Body of pancreas (tissue), 4 donors: Measurements from ENCODE around the gene PHAF1.

Source experiments
- POLR2A ChIP-seq, 3 donors: fragments of 450-650 bp; IDR thresholded peaks; one replicate each; pipeline ENCODE4 v1.6.1; 2016; ENCODE audit warnings: antibody characterized with exemption in 3 of 3, mild to moderate bottlenecking in 2 of 3
- TF ChIP-seq, protein P1 (sequence below), 7 experiments: fragments of 450-650 bp in 4 of 7; fragments of 200-600 bp in 3 of 7; sonication (generic) in 3 of 7; IDR thresholded peaks; one replicate each; pipeline ENCODE4 v1.5.1; 2016 to 2019; ENCODE audit warnings: antibody characterized with exemption in 7 of 7

DNA sequence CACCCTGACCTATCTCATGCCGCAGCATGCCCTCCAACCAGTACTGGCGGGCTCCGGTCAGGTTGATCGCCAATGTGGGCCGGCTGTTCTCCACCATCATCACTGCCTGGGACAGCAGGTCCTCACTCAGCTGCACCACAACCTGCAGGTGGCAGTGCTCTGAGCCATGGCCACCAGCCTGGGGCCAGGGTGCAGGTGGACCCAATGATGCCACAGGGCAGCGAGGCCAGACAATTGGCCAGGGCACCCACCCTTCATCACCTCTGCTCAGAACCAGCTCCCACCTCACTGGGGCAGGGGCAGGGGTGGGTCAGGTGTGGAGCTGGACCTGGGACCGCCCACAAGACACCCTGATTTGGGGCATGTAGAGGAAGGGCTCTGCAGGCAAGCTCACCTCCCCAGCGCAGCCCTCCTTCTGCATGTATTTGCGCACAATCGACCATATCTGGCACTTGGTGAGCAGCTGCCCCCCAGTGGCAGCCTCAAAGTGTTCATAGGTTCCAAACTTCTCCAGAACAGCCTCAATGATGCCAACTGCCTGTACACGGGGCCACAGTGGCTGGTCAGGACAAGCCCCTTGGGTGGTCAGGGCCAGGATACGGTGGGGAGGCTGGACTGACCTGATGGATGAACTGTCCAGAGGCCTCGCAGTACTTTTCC is 69.8 kb downstream of the PHAF1 start:
- TF ChIP-seq POLR2A (IDR thresholded peaks at IDR 0.05), result no peak
- TF ChIP-seq, protein P1, sequence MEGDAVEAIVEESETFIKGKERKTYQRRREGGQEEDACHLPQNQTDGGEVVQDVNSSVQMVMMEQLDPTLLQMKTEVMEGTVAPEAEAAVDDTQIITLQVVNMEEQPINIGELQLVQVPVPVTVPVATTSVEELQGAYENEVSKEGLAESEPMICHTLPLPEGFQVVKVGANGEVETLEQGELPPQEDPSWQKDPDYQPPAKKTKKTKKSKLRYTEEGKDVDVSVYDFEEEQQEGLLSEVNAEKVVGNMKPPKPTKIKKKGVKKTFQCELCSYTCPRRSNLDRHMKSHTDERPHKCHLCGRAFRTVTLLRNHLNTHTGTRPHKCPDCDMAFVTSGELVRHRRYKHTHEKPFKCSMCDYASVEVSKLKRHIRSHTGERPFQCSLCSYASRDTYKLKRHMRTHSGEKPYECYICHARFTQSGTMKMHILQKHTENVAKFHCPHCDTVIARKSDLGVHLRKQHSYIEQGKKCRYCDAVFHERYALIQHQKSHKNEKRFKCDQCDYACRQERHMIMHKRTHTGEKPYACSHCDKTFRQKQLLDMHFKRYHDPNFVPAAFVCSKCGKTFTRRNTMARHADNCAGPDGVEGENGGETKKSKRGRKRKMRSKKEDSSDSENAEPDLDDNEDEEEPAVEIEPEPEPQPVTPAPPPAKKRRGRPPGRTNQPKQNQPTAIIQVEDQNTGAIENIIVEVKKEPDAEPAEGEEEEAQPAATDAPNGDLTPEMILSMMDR (IDR thresholded peaks at IDR 0.05), result no peak
